WTC11 (cell line): ENCODE results near the gene DOCK8. TPM values are rescaled to one million over a fixed set of nuclear protein-coding genes. Genes with fewer than 3 reads are reported as not detected.
A peak's percentile ranks its signal among the peaks of the same experiment; 100 is the strongest.

ENCODE experiments used
- ATAC-seq: fragments of 200-7000 bp; cut with Tn5 transposase; 2 replicates; pipeline ENCODE4 v1.10.0; 2021; ENCODE audit warnings: mild to moderate bottlenecking, moderate library complexity
- CTCF ChIA-PET: fragments of 300-600 bp; sonication (Branson Sonifier 250); formaldehyde crosslinking; loops from one replicate; lab custom pipeline; 2021; ENCODE audit warnings: antibody characterized with exemption; lab: Charles Lee
- POLR2A ChIA-PET: fragments of 350-600 bp; sonication (Branson Sonifier 250); formaldehyde crosslinking; loops from one replicate; lab custom pipeline; 2021; ENCODE audit warnings: antibody characterized with exemption; lab: Charles Lee
- DNase-seq: peaks from one replicate; pipeline ENCODE4 v3.0.0; 2021; ENCODE audit warnings: low spot score
- H3K27ac Mint-ChIP-seq: 2 replicates; pipeline ENCODE4 v1.8.0; 2021; ENCODE audit warnings: mixed read lengths
- H3K27me3 Mint-ChIP-seq: 2 replicates; pipeline ENCODE4 v1.8.0; 2021; ENCODE audit warnings: low read depth, mild to moderate bottlenecking, moderate library complexity, mixed read lengths
- H3K36me3 Mint-ChIP-seq: 2 replicates; pipeline ENCODE4 v1.8.0; 2021; ENCODE audit warnings: mixed read lengths
- H3K4me1 Mint-ChIP-seq: 2 replicates; pipeline ENCODE4 v1.8.0; 2022; ENCODE audit warnings: mixed read lengths
- H3K4me3 Mint-ChIP-seq: 2 replicates; pipeline ENCODE4 v1.8.0; 2021; ENCODE audit warnings: mild to moderate bottlenecking, moderate library complexity, mixed read lengths
- H3K9me3 Mint-ChIP-seq: 2 replicates; pipeline ENCODE4 v1.8.0; 2021; ENCODE audit warnings: mixed read lengths
- ATF2 ChIP-seq: sonication (generic); formaldehyde crosslinking; IDR thresholded peaks from 2 replicates; pipeline ENCODE4 v1.8.1; 2022; ENCODE audit warnings: low read depth, missing genetic modification reagents, borderline replicate concordance
- ATF3 ChIP-seq: sonication (generic); formaldehyde crosslinking; conservative IDR thresholded peaks from 2 replicates; pipeline ENCODE4 v1.8.1; 2022; ENCODE audit warnings: mild to moderate bottlenecking, missing genetic modification reagents
- E2F1 ChIP-seq: sonication (generic); formaldehyde crosslinking; IDR thresholded peaks from 2 replicates; pipeline ENCODE4 v1.8.0; 2022; ENCODE audit warnings: mild to moderate bottlenecking, missing genetic modification reagents
- ETV6 ChIP-seq: sonication (generic); formaldehyde crosslinking; IDR thresholded peaks from 2 replicates; pipeline ENCODE4 v1.8.1; 2022; ENCODE audit warnings: mild to moderate bottlenecking, missing genetic modification reagents
- FOXK1 ChIP-seq: sonication (generic); formaldehyde crosslinking; IDR thresholded peaks from 2 replicates; pipeline ENCODE4 v1.8.0; 2022; ENCODE audit warnings: mild to moderate bottlenecking, moderate library complexity, missing genetic modification reagents
- FOXP1 ChIP-seq: sonication (generic); formaldehyde crosslinking; IDR thresholded peaks from 2 replicates; pipeline ENCODE4 v1.8.0; 2022; ENCODE audit warnings: missing genetic modification reagents, mild to moderate bottlenecking, moderate library complexity, borderline replicate concordance
- FOXP4 ChIP-seq: sonication (generic); formaldehyde crosslinking; IDR thresholded peaks from 2 replicates; pipeline ENCODE4 v1.8.0; 2022; ENCODE audit warnings: mild to moderate bottlenecking, missing genetic modification reagents
- GTF2I ChIP-seq: fragments of 250-450 bp; sonication (Bioruptor Pico); conservative IDR thresholded peaks from 2 replicates; pipeline ENCODE4 v1.4.0; 2021; ENCODE audit warnings: mild to moderate bottlenecking
- MAX ChIP-seq: sonication (generic); formaldehyde crosslinking; IDR thresholded peaks from 2 replicates; pipeline ENCODE4 v1.8.0; 2022; ENCODE audit warnings: mild to moderate bottlenecking, missing genetic modification reagents
- MYBL2 ChIP-seq: sonication (generic); formaldehyde crosslinking; IDR thresholded peaks from 2 replicates; pipeline ENCODE4 v1.8.1; 2023; ENCODE audit warnings: mild to moderate bottlenecking, moderate library complexity, missing genetic modification reagents
- NFE2L1 ChIP-seq: sonication (generic); formaldehyde crosslinking; IDR thresholded peaks from 2 replicates; pipeline ENCODE4 v1.8.1; 2023; ENCODE audit warnings: missing genetic modification reagents
- NR3C1 ChIP-seq: sonication (generic); formaldehyde crosslinking; conservative IDR thresholded peaks from 2 replicates; pipeline ENCODE4 v1.8.1; 2023; ENCODE audit warnings: low read depth, mild to moderate bottlenecking, missing genetic modification reagents
- PRRX2 ChIP-seq: fragments of 250-450 bp; sonication (Bioruptor Pico); IDR thresholded peaks from 2 replicates; pipeline ENCODE4 v1.8.0; 2021; ENCODE audit warnings: mild to moderate bottlenecking
- RORB ChIP-seq: fragments of 250-450 bp; sonication (Bioruptor Pico); IDR thresholded peaks from 2 replicates; pipeline ENCODE4 v1.9.0; 2021; ENCODE audit warnings: mild to moderate bottlenecking
- SP1 ChIP-seq: sonication (generic); formaldehyde crosslinking; conservative IDR thresholded peaks from 2 replicates; pipeline ENCODE4 v1.8.1; 2022; ENCODE audit warnings: missing genetic modification reagents
- TCF7 ChIP-seq: sonication (generic); formaldehyde crosslinking; IDR thresholded peaks from 2 replicates; pipeline ENCODE4 v1.8.0; 2022; ENCODE audit warnings: mild to moderate bottlenecking, low read depth, missing genetic modification reagents, moderate library complexity
- TEAD4 ChIP-seq: sonication (generic); formaldehyde crosslinking; IDR thresholded peaks from 2 replicates; pipeline ENCODE4 v1.8.0; 2022; ENCODE audit warnings: mild to moderate bottlenecking, missing genetic modification reagents
- TP53 ChIP-seq: sonication (generic); formaldehyde crosslinking; IDR thresholded peaks from 2 replicates; pipeline ENCODE4 v1.8.1; 2023; ENCODE audit warnings: mild to moderate bottlenecking, missing genetic modification reagents
- ZMAT4 ChIP-seq: fragments of 250-450 bp; sonication (Bioruptor Pico); IDR thresholded peaks from 2 replicates; pipeline ENCODE4 v1.9.0; 2021; ENCODE audit warnings: mild to moderate bottlenecking
- ZNF219 ChIP-seq: sonication (generic); formaldehyde crosslinking; IDR thresholded peaks from 2 replicates; pipeline ENCODE4 v1.8.0; 2023; ENCODE audit warnings: missing genetic modification reagents, mild to moderate bottlenecking, borderline replicate concordance
- ZNF232 ChIP-seq: sonication (generic); formaldehyde crosslinking; IDR thresholded peaks from 2 replicates; pipeline ENCODE4 v1.8.0; 2022; ENCODE audit warnings: mild to moderate bottlenecking, missing genetic modification reagents
- ZNF425 ChIP-seq: fragments of 250-450 bp; sonication (Bioruptor Pico); conservative IDR thresholded peaks from 2 replicates; pipeline ENCODE4 v1.9.0; 2021; ENCODE audit warnings: mild to moderate bottlenecking
- total RNA-seq: library from RNA; stranded (reverse); gene quantifications from 3 replicates; pipeline ENCODE4 v1.2.3, GENCODE V29; 2021

Gene DOCK8
- total RNA-seq, 1 experiment from 2014 or later: 3.2 TPM

- TF ChIP-seq TCF7 (CRISPR knock-in tag): no peak
- no peak for TF ChIP-seq FOXP4 (CRISPR knock-in tag)
- TF ChIP-seq ZNF425 (CRISPR knock-in tag): no peak
- TF ChIP-seq ATF2 (CRISPR knock-in tag): no peak
- TF ChIP-seq ATF3 (CRISPR knock-in tag): no peak
- no peak for TF ChIP-seq GTF2I (CRISPR knock-in tag)
- TF ChIP-seq ZNF232 (CRISPR knock-in tag): no peak
- no peak for TF ChIP-seq TEAD4
- TF ChIP-seq ZNF219 (CRISPR knock-in tag): no peak
Observed at GRCh38 chr9:466747-467146, 252.1 kb downstream of the DOCK8 start (continued).

GRCh38 chr9:468766-469426, 254.2 kb downstream of the DOCK8 start:
- peak overlapping the region; percentile 63 for H3K4me3 Mint-ChIP-seq
- peak overlapping the region; percentile 64; the same call in 1 of the 2 replicates for H3K27ac Mint-ChIP-seq

GRCh38 chr9:469672-470551, 255.2 kb downstream of the DOCK8 start:
- Mint-ChIP-seq H3K27ac (peak overlapping the region; percentile 93), H3K9me3 (no peaks in the 10 kb centered on the region), H3K4me1 (peaks cover 25% of the 10 kb centered on the region), H3K36me3 (peaks cover 8% of the 10 kb centered on the region), H3K4me3 (peak overlapping the region; percentile 93), H3K27me3 (no peaks in the 10 kb centered on the region)
- no peak for TF ChIP-seq ZMAT4 (CRISPR knock-in tag)
- no peak for TF ChIP-seq ZNF425 (CRISPR knock-in tag)
- TF ChIP-seq RORB: no peak
- 0 out of 2 replicates have a peak, but pooled peaks have one; percentile 33 for TF ChIP-seq ZNF232 (CRISPR knock-in tag)
- TF ChIP-seq MYBL2 (CRISPR knock-in tag): peak; percentile 55; the same call in 1 of the 2 replicates
- TF ChIP-seq SP1 (CRISPR knock-in tag): peak; percentile 62
- peak; percentile 63; the same call in 1 of the 2 replicates for TF ChIP-seq FOXK1 (CRISPR knock-in tag)
- 0 out of 2 replicates have a peak, but pooled peaks have one; percentile 56 for TF ChIP-seq E2F1
- peak; percentile 92 for TF ChIP-seq ETV6 (CRISPR knock-in tag)
- peak; percentile 85; the same call in 1 of the 2 replicates for TF ChIP-seq MAX
- 0 out of 2 replicates have a peak, but pooled peaks have one; percentile 51 for TF ChIP-seq NFE2L1 (CRISPR knock-in tag)
- POLR2A ChIA-PET: interaction anchor here (0.5 to 0.9 kb wide), 2 partner anchors 13 to 34 kb away, joined by 3 to 4 read pairs; partner anchors contain the start of gene KANK1
- ATAC-seq: peak; percentile 95
- peak; percentile 86 for DNase-seq
- CTCF ChIA-PET: interaction anchor here (0.6 to 1.5 kb wide), 3 partner anchors 33 to 294 kb away, joined by 3 read pairs; no protein-coding TSS in a partner anchor

More at GRCh38 chr9:468766-469426, 254.2 kb downstream of the DOCK8 start:
- peaks cover 27% of the 10 kb centered on the region for H3K4me1 Mint-ChIP-seq
- no peaks in the 10 kb centered on the region for H3K27me3 Mint-ChIP-seq
- TF ChIP-seq FOXP1 (no peak), TP53 (CRISPR knock-in tag) (no peak), PRRX2 (CRISPR knock-in tag) (no peak), NR3C1 (CRISPR knock-in tag) (no peak)
- peaks cover 3% of the 10 kb centered on the region; the same call in 1 of the 2 replicates for H3K36me3 Mint-ChIP-seq
- CTCF ChIA-PET: no interaction called here
- POLR2A ChIA-PET: no interaction called here
- no peak for ATAC-seq
- H3K9me3 Mint-ChIP-seq: no peaks in the 10 kb centered on the region; the same call in 1 of the 2 replicates
- no peak for DNase-seq
